Gastrocnemius medialis (tissue), 4 donors: ENCODE data around the gene ALDH4A1.

Source experiments
- CTCF ChIP-seq, 5 experiments: fragments of 450-650 bp in 3 of 5; fragments of 200-600 bp in 2 of 5; sonication (generic) in 2 of 5; IDR thresholded peaks in 4 of 5; conservative IDR thresholded peaks in 1 of 5; 1 replicate in 4 of 5; 2 replicates in 1 of 5; pipeline ENCODE4 v1.5.1; 2016 to 2019; ENCODE audit warnings: antibody characterized with exemption in 5 of 5, mild to moderate bottlenecking in 3 of 5, moderate library complexity in 3 of 5
- POLR2A ChIP-seq, 2 donors: fragments of 450-650 bp; IDR thresholded peaks; one replicate each; pipeline ENCODE4 v1.6.1; 2017; ENCODE audit warnings: antibody characterized with exemption in 2 of 2, mild to moderate bottlenecking in 2 of 2, moderate library complexity in 2 of 2

DNA sequence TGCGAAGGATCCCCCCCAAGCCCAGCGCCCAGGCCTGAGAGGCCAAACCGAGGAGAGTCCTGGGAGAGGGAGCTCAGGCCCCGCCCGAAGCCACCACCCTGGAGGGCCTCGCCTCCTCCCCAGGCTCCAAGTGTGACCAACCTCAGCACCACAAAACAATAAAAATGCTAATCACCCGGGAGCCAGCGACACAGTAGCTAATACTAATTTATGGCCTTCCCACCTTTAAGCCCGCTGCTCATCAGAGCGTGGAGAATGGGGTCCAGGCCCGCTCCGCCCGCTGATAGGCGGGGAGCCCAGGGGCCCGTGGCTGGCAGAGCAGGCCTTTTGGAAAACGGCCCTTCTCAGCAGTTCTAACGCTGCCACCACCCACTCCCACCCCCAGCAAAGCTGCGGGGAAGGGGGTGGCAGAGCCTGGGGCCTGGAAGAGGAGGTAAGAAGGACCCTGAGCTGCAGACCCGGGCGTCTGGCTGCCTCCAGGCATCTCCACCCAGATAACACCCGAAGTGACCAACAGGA, 22.5 kb downstream of the ALDH4A1 start:
- no peak for TF ChIP-seq CTCF (IDR thresholded peaks at IDR 0.05 in 4 of 5, conservative IDR thresholded peaks at IDR 0.05 in 1 of 5)
- no peak for TF ChIP-seq POLR2A (IDR thresholded peaks at IDR 0.05)
